AG20443 (cell line): ENCODE results near the gene TTC39A.
A peak's percentile ranks its signal among the peaks of the same experiment; 100 is the strongest.

Experiments
- DNase-seq: peaks from one replicate; pipeline ENCODE4 v3.0.0; 2012; ENCODE audit warnings: low spot score, mixed read lengths

Gene TTC39A

DNA sequence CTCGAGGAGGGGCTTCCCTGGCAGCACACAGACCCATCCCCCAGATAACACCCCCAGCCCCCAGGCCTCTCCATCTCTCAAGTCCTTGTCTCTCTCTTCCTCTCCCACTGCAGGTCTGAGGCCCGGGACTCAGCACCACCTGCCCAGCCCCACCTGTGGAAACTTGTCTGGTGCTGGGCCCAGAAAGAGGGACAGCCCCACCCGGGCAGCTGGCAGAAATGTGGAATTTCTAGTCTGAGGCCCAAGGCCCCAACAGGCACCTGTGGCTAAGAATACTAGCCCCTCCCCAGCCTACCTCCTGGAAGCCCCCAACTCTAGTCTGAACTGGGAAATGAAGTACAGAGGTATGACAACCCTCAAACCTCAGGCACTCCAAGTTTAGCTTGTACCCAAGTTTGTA lies 15.4 kb downstream of the TTC39A start:
- DNase-seq: no peak

DNA sequence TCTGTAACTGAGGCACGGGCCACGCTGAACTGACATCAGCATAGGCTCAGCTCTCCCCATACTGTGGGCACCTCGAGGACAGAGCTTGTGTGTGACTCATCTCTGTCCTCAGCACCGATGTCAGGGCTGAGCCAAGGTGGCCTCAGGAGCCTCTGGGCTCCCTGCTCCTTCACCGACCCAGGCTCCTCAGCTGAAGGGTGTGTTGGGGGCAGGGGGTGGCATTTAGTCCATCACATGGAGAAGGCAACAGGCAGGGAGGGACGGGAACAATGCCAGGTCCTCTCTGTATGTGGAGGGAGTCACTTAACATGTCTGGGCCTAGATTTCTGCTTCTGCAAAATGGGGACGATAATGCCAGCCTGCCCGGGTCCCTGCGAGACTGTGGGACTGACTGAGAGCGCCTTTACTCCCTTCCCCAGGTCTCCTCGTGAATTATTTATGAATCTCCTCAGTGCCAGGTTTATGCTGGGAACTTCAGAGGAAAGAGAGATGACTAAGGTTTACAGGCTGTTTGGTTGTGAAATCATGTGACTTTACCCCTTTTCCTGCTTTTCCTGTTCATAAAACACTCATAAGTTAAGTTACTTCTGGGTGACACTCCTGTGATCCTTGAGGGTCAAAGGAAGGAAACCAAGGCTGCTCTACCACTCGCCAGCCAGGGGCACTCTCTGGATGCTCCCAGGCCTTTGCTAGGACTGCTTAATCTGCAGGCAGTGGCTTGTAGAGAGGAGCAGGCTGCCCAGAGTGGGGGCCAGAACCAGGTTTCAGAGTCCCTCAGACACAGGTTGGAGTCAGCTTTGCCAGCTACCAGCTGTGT lies 16.2 kb downstream of the TTC39A start:
- peak; percentile 73 for DNase-seq

DNA sequence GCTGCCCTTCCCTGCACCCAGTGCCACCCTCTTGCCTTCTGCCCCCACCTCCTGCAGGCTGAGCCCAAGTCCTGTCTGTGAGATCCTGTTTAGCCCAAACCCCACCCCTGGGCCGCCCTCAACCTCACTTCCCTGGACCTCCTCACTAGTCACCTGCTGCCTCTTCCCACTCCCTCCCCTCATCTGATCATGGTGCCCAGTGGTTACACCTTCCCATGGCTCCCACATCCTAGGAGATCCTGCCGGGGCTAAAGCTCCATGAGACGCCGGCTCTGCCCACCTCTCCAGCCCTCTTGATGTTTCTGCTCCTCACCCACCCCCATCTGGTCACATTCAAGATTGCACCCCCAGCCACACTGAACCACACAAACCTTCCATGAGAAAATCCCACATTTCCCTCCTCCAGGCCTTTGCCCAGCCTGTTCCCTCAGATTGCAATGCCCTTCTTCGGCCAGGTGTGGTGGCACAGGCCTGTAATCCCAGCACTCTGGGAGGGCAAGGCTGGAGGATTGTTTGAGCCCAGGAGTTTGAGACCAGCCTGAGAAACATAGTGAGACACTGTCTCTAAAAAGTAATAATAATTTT lies 17.0 kb downstream of the TTC39A start:
- no peak for DNase-seq

DNA sequence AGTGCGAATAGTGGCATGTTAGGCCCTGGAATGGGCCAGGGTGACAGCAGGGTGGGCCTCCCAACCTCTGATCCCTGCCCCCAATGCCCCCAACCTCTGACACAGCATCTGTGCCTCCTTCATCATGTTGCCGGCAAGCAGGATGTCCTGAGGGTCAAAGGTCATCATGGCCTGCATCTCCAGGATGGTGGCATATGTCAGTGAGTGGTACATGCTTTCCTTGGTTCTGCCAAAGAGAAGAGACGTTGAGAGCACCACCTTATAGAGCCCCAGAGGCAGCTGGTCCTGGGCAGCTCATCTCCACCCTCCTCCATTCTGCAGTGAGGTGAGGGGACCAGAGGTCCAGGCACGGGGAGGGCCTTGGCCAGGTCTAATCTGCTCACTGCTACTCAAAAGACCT lies 17.6 kb downstream of the TTC39A start:
- no peak for DNase-seq

DNA sequence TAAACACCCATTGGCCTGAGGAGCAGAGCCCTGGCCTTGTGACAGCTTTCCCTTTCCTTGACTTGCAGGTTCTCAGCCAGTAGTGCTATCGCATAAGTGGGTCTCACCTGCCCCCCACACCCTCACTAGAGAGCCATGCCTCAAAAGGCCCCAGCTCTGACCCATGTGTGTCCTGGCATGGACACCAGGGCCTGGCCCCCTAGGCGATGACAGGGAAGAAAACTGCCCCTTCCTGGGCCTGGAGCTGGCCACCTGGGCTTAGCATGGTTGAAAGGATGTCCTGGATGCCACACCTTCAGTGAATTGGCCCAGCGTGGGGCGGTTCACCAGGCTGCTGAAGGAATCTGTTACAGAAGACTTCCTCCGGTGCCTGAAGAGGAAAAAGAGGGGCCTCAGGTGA lies 18.5 kb downstream of the TTC39A start:
- no peak for DNase-seq

DNA sequence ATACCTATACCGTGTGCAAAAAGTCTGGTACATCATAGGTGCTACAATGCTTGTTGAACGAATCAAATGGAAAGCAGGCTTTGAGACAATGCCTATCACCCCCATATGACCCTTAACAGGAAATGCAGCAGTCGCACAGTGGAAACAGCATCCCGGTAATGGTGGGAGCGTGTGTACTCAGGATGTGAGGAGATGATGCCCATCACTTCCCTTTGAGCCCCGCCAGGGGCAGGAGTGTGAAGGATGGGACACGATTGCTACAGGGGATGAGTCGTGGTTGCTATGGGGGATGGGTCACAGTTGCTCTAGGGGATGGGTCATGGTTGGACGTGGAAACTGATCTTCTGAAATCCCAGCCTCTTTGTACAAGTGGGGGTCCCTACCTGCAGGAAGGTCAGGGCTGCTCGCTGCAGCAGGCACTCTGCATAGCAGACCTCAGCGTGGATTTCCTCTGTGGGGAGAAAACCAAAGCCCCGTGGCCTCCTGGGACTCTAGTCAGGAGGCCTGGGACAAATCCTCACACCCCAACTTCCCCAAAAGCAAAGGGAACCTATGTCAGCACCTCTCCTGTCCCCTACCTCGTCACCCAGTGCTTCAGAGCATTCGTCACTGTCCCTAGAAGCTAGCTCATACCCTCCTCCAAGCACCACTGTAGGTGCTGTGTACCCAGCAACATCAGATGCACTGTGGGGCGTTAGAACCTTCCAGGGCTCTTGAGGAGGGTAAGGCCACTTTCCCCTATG lies 19.3 kb downstream of the TTC39A start:
- DNase-seq: no peak

DNA sequence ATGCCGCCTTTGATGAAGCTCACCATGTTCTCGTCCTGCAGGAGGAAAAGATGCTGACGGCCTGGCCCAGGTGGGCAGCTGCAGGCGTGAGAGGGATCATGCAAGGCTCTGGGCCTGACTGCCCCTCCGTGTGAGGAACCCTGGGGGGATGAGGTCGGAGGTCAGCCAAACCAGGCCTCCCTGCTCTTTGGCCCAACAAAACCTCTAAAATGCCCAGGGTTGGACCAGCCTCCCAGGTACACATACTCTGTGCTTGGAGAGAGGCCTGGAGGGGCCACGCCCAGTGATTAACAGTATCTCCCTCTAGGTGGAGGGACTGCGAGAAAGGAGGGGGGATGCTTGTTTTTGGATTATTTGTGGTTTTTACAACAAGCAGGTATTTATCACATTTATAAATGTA lies 21.1 kb downstream of the TTC39A start:
- no peak for DNase-seq

DNA sequence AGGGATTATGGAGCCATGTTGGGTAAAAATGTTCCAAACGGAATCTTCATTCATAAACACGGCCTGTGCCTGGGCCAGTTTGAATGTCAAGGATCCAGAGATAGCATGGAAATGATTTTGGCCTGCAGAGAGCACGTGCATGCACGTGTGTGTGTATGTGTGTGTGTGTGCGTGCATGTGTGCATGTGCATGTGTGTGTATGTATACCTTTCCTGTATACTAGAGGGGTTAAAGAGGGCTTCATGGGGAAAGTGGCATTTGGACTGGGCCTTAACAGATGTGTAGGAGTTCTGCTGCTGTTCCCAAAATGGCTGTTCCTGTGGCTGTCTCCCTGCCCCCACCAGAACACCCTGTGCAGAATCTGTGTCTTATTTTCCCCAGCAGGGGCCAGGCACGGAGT lies 21.7 kb downstream of the TTC39A start:
- DNase-seq: no peak

DNA sequence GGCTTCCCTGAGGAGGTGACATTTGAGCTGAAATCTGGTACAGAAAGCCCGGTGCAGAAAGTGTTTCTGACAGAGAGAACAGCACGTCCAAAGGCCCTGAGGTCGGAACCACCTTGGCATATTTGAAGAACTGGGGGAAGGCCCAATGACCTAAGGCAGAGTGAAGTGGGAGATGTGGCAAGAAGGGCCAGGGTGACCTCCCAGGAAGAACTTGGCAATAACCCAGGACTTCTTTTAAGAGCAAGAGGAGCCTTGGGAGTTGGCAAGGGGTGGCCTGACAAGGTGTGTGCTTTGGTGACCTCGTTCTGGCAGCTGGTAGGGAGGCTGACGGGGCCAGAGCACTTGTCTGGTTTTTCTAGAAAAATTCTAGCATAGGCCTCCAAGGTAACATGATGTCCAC lies 23.4 kb downstream of the TTC39A start:
- DNase-seq: no peak

DNA sequence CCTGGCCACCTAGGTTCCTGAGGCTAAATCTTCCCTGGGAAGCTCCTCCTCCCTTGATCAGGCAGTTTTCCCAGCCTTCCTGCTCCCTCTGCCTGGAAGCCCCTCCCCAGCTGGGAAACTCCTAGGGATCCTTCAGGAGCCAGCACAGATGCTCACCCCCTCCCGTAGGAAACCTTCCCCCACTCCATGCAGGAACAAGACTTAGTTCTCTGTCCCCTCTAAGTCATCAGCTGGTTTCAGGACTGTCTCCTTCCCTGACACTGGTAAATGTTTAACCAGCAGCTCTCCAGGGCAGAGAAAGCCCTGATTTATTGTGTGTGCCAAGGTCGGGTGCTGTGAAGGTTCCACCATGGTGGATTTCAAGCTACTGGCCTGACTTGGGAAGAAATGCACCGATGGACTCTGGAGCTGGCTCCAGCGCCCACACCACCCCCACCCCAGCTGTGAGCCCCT lies 25.0 kb downstream of the TTC39A start:
- no peak for DNase-seq

DNA sequence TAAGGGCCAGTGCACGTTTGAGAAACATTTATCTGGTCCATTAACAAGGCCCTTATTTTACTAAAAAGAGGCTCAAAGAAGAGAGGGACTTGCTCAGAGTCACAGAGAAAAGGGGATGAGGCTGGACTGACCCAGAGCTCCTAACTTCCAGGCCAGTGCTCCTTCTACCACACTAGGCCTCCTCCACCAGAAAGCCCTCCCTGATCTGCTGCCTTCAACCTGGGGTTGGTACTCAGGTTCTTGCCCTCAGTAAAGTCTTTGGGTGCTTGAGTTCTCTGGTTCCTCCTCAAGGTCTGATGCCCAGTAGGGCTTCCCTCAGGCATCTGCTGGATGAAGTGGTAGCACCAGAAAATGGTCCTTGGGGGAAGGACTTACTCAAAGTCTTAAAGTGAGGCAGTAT lies 26.0 kb downstream of the TTC39A start:
- DNase-seq: no peak

DNA sequence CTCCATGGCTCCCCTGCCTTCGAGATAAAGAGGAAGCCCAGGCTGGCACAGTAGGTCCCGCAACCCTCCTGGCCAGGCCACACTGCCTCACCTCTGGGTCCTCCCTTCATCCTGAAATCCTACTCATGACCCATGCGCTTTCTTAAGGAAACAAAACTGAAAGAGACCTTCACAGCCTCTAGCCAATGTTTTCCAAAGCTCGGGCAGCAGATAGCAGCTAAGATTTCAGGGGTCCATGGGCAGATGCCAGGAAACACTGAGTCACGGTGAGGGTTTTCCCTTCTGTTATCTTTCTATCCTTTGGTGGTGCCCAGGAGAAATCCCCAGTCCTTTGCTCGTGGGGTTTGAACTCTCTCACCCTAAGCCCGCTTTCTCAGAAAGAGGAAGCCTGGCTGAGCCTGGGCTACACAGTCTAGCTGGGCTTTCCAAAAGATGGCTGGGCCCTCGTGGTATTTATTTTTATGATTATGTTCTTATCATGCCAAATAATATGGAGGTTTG lies 26.6 kb downstream of the TTC39A start:
- DNase-seq: peak; percentile 29

DNA sequence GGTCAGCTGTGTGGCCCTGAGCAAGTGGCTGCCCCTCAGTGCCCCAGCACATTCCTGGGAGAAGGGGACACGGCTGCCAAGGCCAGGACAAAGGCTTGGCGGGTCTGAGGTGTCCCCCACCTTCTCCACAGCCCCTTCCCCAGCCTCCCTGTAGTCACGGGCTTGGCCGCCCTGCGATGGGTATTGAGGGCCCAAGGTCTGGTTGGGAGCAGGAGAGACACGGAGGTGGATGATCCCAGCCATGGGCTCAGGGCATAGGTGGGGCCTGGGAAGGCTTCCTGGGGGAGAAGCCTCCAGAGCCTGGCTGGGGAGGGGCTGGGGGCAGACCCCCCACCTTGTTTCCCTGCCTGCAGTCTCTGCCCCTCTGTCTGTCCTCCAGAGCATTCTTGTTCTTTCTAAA lies 27.0 kb downstream of the TTC39A start:
- DNase-seq: no peak

DNA sequence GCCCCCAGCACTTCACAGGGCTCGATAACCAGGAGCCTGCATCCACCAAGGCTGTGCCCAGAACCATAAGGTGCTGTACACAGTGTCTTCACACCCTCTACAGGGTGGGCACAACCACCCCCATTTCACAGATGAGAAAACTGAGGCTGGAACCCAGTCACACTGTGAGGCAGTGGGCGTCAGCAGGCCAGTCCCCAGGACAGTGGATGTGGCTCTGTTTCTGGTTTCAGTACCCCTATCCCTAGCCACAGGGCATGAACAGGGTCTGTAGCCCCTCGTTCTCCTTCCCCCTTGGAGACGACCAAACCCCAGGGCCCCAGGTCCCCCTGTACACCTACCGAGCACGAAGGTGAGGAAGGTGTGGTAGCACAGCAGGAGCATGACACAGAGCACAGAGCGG lies 27.6 kb downstream of the TTC39A start:
- no peak for DNase-seq

DNA sequence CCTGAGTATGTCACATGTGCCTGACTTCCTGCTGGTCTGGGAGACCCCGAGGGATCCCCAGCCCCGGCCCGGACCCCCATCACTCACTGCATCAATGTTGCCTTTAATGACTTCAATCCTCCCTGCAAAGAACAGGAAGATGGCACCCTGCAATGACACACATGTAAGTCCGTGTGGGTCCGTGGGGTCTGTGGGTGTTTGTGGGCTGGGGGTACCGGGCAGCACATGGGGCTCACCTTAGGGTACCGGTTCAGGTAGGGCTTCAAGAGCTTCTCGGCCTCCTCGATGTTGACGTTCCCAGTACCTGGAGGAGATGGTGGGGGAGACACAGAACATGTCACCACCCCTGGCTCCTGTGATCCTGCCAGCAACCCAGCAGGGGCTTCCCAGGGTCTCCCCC lies 28.1 kb downstream of the TTC39A start:
- no peak for DNase-seq

DNA sequence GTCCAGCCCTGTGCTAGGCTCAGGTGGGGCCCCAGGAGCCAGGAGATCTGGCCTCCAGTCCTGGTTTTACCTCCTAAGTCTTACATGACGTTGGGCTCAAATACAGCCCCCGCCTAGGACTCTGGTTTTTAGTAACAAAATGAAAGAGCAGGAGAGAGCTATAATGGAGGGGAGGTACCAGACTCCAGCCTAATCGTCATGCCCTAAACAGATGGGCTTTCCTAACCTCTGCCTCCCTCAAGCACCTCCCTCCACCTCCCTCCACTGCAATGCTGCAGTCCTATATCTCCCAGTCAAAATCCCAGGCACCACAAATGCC lies 28.6 kb downstream of the TTC39A start:
- DNase-seq: no peak

DNA sequence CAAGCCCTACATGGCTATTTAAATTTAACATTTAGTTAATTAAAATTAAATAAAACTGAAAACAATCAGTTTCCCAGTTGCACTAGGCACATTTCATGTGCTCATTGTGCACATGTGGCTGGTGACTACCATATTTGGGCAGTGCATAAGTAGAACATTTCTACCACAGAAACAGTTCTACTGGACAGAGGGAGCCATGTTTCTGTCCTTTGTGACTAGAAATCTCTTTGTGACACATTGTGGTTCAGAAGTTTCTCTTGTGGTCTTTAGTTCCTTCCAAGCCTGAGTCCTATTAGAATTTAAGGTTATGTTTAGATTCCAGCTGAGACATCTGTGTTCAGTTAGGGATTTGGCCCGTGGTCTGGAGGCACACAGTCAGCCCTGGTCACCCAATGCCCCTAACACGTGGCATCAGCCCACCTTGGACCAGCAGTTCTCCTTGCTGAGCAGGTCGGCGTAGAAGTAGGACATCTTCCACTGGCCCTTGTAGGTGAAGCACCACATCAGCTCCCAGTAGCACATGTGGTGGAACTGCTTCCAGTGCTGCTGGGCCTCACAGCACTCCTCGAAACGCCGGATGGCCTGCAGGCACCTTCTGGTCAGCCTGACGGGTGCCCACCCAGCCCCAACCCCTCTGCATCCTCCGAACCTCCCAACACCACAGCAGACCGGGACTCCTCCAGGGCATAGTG lies 29.1 kb downstream of the TTC39A start:
- DNase-seq: no peak

DNA sequence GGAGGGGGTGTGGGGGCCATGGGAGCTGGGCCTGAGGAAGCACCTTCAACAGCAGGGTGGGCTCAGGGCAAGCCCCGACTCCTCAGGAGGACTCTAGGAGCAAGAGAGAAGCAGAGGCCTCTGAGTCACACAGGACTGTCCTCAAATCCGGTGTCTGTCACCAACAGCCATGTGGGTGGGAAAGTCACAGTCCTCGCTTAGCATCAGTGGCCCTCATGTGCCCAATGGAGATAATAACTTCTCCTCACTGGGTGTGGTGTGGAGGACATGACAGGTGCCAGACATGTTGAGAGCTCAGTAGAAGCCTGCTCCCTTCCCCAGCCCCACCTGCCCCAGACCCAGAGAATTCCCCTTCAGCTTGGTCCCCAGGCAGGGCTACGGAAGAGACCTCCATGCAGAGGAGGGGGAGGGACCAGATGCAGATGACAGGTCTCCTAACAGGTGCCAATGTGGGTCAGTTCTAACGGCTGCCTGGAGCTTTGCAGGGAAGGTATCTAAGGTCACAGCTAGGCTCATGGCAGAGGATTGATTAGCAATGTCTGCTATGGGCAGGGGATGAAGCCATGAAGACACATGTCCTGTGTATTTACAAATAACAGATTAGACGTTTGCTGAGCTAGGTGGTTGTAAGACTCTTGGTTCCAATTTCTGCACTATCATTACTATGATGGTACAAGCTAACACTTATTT lies 30.2 kb downstream of the TTC39A start:
- DNase-seq: no peak

DNA sequence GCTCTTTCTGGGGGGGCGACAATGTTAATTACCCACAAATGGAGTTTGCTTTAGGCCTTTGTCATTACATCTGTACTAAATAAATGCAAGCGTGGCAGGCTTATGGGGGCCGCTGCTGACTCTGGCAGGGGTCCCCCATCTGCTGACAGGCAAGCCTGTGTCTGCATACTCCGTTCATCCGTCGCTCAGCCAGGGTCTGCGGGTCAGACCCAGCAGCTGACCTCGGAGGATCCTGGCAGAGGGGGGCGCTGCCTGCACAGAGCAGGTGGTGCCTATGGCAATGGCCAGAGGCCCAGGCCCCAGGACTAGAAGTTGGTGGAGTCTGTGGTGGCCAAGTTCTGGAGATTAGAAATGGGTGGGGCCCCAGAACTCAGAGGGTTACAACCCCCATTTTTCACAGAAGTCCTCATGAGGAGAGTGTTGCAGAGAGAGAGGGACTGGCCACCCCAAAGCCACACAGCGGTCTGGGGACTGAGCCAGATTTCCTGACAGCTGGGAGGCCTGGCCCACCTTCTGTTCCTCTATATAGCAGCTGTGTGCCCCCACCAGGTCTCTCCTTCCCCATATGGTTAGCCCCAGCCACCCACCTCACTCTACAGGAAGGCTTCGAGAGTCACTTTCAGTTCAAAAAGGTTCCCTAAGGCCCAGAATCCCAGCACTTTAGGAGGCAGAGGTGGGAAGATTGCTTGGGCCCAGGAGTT lies 31.0 kb downstream of the TTC39A start:
- no peak for DNase-seq

DNA sequence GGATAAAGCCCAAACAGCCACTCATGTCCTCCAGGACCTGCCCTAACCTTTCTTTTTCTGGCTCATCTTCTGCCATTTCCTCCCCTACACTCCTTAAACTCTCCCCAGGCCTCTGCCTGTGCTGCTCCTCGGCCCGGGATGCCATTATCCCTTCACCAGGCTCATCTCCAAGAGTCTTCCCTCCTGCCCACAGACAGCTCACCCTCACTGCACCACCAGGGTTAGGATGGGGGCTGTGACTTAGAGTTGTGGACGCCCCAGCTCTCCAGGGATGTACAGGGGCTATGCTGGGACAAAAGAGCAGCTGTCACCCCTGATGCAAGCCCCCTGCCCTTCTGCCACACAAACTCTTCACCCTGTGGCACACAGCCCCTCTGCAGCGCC lies 32.0 kb downstream of the TTC39A start:
- DNase-seq: no peak
